ENCODE data around the gene HIC2.
"Not testable (repeated sequence)": the region's sequence is repeated elsewhere in the genome, so short reads cannot be mapped to it uniquely, and the experiment has no call there.

Gene HIC2

GRCh38 chr22:21484039-21484438, 66.9 kb downstream of the HIC2 start:
- DNase-seq (ENCODE audit: low spot score); in situ Hi-C loops (cut with MboI; ENCODE audit: low sequenced_read_pairs, unreplicated experiment): not testable (repeated sequence)

DNA sequence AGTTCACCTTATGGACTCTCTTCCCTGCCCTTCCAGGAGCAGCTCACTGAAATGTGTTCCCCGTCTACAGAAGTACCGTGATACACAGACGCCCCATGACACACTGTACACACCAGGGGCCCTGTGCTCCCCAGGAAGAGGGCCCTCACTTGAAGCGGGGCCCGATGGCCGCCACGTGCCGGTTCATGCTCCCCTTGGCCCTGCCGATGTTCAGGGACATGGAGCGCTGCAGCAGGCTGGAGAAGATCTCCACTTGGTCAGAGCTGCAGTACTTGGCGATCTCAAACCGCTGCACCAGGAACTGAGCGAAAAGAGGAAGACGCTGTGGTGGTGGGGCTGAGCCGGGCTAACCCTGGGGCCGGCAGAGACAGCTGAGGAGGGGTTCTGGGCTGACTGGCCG, 70.6 kb downstream of the HIC2 start:
- DNase-seq (ENCODE audit: low spot score); in situ Hi-C loops (cut with MboI; ENCODE audit: low sequenced_read_pairs, unreplicated experiment): not testable (repeated sequence)

DNA sequence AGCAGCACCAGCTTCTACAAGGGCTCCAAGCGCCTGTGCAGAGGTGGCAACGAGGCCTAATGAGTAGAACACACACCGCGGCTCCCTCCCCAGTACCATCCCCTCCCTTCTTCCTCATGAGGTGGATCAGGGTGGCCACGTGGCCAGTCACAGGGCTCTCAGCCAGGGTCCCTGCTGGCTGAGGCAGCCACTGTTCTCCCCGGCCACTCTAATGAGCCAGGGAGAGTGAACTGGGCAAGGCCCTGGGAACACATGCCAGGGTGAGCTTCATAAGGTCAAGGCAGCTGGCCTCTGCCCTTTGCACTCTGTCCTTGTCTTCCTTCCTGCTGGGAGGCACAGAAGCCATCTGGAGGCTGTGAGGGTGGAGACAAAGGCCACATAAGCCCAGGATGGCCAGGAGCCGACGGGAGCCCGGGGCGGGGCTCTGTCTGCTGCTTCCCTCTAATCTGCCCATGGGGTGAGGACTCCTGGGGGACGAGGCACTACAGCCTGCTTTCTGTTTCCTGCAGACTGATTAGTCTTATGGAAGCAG, 72.0 kb downstream of the HIC2 start:
- in situ Hi-C loops (cut with MboI; ENCODE audit: low sequenced_read_pairs, unreplicated experiment): not testable (repeated sequence)

DNA sequence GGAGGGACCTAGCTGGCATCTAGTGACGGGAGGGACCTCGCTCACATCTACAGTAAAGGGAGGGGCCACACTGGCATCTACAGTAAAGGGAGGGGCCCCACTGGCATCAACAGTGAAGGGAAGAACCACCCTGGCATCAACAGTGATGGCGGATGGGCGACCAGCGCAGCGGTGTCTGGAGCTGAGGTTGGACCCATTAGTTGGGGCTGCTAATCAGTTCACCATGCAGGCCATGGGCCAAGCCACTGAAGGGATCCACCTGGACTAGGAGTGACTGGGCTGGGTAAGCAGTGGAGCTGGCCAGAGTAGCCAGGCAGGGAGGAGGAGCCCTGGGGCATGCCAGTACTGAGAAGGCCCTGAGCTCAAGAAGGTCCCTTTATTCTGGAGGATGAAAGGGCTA, 73.4 kb downstream of the HIC2 start:
- DNase-seq (ENCODE audit: low spot score); in situ Hi-C loops (cut with MboI; ENCODE audit: low sequenced_read_pairs, unreplicated experiment): not testable (repeated sequence)

More for the DNA sequence above, 72.0 kb downstream of the HIC2 start:
- not testable (repeated sequence) for DNase-seq (ENCODE audit: low spot score)

DNA sequence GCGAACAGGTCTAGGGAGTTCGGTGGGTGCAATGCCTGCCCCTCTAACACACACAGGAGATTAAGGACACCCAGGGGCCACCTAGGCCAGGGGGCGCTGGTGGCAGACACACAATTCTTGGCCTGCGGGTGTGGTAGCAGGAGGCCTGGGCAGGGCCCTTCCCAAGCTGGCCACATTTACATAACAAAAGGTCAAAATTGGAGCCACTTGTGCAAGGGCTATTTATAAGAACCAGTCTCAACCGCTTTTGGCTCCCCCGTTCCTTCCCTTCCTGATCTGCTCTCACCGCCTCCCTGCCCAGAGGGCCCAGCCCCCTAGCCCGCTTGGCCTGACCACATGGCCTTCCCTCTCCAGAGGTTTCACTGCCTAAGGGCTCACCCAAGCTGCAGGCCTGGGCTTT, 75.1 kb downstream of the HIC2 start:
- in situ Hi-C loops (cut with MboI; ENCODE audit: low sequenced_read_pairs, unreplicated experiment); DNase-seq (ENCODE audit: low spot score): not testable (repeated sequence)

DNA sequence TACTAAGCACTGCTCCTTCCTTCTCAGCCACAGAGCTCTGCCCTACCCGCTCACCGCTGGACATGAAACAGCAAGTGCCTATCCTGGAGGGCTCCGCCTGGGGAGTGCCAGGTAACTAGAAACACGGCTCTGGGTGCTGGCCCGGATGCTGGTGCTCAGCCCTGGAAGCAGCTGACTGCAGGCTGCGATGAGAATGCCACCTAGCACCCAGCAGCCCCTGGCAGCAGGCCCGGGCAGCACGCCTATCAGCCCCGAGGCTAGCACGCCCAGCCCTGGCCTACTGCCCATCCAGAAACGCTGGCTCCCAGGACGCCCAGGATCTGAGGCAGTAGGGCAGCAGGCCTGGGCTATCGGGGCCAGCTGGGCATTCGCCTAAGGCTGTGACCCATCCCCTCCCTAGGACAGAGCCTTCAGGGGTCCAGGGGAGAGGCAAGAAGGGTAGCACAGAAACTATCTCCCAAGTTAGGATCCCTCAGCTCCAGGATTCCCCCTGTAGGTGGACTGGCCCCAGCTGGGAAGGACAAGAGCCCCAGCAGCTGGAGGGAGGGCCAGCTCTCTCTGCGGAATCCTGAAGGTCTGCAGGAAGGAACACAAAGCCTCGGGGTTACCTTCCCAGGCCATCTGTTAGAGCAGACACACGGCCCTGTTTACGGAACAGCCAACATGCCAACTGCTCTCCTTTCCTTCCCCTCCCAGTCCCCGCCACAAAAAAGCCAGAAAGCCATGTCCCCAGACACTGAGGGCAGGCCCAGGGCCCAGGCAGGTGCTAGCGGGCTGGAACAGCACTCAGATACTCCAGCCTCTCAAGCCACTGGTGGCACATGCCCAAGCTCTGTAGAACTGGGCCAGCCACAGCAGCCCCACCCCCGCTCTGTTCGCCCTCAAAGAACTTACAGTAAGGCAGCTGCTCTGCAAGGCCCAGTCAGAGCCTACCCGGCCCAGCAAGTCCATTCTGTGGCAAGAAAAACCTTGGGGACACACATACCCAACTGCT, 76.9 kb downstream of the HIC2 start:
- DNase-seq (ENCODE audit: low spot score); in situ Hi-C loops (cut with MboI; ENCODE audit: low sequenced_read_pairs, unreplicated experiment): not testable (repeated sequence)

- in situ Hi-C loops (cut with MboI; ENCODE audit: low sequenced_read_pairs, unreplicated experiment); DNase-seq (ENCODE audit: low spot score): not testable (repeated sequence)
These were observed 80.8 kb downstream of the HIC2 start for GRCh38 chr22:21497984-21498383.

DNA sequence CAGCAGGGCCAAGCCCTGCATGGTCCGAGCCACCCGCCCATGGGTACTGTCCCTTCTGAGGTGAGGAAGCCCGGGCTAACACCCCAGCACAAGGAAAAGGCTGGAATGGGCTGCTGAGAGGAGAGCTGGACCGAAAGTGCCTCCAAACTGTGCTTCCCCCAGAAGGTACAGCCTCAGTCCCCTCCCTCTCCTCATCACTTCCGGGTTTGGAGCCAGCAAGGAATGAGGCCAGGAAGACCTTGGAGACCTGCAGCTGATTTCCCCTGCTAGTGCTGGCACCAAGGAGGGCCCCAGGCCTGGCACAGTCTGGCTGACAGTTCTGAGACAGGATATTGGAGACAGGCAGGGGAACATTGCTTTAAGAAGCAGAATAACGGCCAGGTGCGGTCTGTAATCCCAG, 81.3 kb downstream of the HIC2 start:
- in situ Hi-C loops (cut with MboI; ENCODE audit: low sequenced_read_pairs, unreplicated experiment): not testable (repeated sequence)

GRCh38 chr22:21499623-21500506, 82.7 kb downstream of the HIC2 start:
- DNase-seq (ENCODE audit: low spot score); in situ Hi-C loops (cut with MboI; ENCODE audit: low sequenced_read_pairs, unreplicated experiment): not testable (repeated sequence)

More for the DNA sequence above, 81.3 kb downstream of the HIC2 start:
- not testable (repeated sequence) for DNase-seq (ENCODE audit: low spot score)

Measured in GM13976 (cell line).